ENCODE results near the gene RIN1. TPM values are rescaled to one million over a fixed set of nuclear protein-coding genes. Genes with fewer than 3 reads are reported as not detected.
A peak's percentile ranks its signal among the peaks of the same experiment; 100 is the strongest.

Gene RIN1
- total RNA-seq, 1 donor from 2014 or later: 4.7 TPM

- DNase-seq (ENCODE audit: low read depth in 2 of 2): peak in 1 of 2 donors; percentile 46
These were observed 552 bp downstream of the RIN1 start for GRCh38 chr11:66335531-66336233.

- no peak for DNase-seq (ENCODE audit: low read depth in 2 of 2)
These were observed 1.4 kb downstream of the RIN1 start for GRCh38 chr11:66334605-66335442.

GRCh38 chr11:66333896-66334604 lies 2.2 kb downstream of the RIN1 start:
- DNase-seq (ENCODE audit: low read depth in 2 of 2): no peak

GRCh38 chr11:66333220-66333877 lies 2.9 kb downstream of the RIN1 start:
- DNase-seq (ENCODE audit: low read depth in 2 of 2): no peak

GRCh38 chr11:66332371-66333219 lies 3.6 kb downstream of the RIN1 start:
- no peak for DNase-seq (ENCODE audit: low read depth in 2 of 2)

- DNase-seq (ENCODE audit: low read depth in 2 of 2): no peak
These were observed 4.5 kb downstream of the RIN1 start for GRCh38 chr11:66331542-66332370.

GRCh38 chr11:66330931-66331330 lies 5.3 kb downstream of the RIN1 start:
- DNase-seq (ENCODE audit: low read depth in 2 of 2): no peak

- DNase-seq (ENCODE audit: low read depth in 2 of 2): no peak
These were observed 7.0 kb downstream of the RIN1 start for GRCh38 chr11:66329165-66329673.

GRCh38 chr11:66328302-66329144 lies 7.7 kb downstream of the RIN1 start:
- DNase-seq (ENCODE audit: low read depth in 2 of 2): peak; percentile 44 to 68

GRCh38 chr11:66328031-66328301 lies 8.3 kb downstream of the RIN1 start:
- DNase-seq (ENCODE audit: low read depth in 2 of 2): no peak

GRCh38 chr11:66327171-66328030 lies 8.8 kb downstream of the RIN1 start:
- DNase-seq (ENCODE audit: low read depth in 2 of 2): peak in 1 of 2 donors; percentile 17

- no peak for DNase-seq (ENCODE audit: low read depth in 2 of 2)
These were observed 9.7 kb downstream of the RIN1 start for GRCh38 chr11:66326261-66327111.

- no peak for DNase-seq (ENCODE audit: low read depth in 2 of 2)
These were observed 11.0 kb downstream of the RIN1 start for GRCh38 chr11:66325263-66325671.

GRCh38 chr11:66324664-66325063 lies 11.6 kb downstream of the RIN1 start:
- no peak for DNase-seq (ENCODE audit: low read depth in 2 of 2)

- no peak for DNase-seq (ENCODE audit: low read depth in 2 of 2)
These were observed 12.6 kb downstream of the RIN1 start for GRCh38 chr11:66323684-66324083.

- no peak for DNase-seq (ENCODE audit: low read depth in 2 of 2)
These were observed 13.4 kb downstream of the RIN1 start for GRCh38 chr11:66322732-66323427.

All from dermis microvascular lymphatic vessel endothelial cell (primary cell).